HFF-Myc (cell line): ENCODE results near the gene INF2.

ENCODE experiments used
- DNase-seq: peaks from one replicate; pipeline ENCODE4 v3.0.0-alpha.2; 2011; ENCODE audit warnings: low read depth; ENCODE audit errors: extremely low read depth
- H3K4me3 ChIP-seq: replicated peaks from 2 replicates; pipeline ENCODE4 v1.5.1; 2011; ENCODE audit warnings: low read depth, mild to moderate bottlenecking, control low read depth, low read length
- TF ChIP-seq, protein P1 (sequence below): IDR thresholded peaks from 2 replicates; pipeline ENCODE4 v1.5.1; 2012; ENCODE audit warnings: mild to moderate bottlenecking, low read depth, low read length, control low read depth; ENCODE audit errors: missing control alignments

INF2 gene

DNA sequence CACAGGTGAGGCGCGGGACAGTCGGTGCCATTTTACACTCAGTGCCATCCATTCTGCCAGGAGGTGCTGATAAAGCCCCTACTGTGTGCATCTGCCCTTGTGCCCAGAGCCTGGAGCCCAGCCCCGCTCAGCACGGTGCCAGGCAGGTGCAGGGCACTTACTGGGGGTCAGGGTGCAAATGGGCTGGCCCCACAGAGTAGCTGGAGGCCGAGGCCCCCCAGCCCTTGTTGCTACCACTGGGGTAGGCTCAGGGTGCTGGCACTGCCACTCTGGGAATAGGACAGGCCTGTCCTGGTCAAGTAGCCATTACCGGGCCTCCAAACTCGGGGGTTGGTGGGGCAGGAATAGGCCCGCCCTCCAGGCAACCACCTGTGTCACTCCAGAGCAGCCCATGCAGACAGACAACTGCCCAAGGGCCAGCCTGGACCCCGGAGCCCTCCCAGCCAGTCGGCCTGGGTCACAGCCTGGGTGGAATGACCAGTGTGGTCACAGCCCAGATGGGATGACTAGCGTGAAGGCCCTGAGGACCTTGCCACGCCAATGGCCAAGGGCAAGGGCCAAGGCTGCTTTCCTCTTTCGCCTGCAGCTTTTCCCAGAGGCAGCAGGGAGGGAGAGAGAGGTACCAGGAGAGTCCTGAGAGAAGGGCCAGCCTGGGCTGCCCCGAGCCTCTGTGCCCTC, 3.0 kb downstream of the INF2 start:
- DNase-seq, result no peak
- H3K4me3 ChIP-seq, result no peak overlapping the region; the same call in 1 of the 2 replicates
- TF ChIP-seq, protein P1, sequence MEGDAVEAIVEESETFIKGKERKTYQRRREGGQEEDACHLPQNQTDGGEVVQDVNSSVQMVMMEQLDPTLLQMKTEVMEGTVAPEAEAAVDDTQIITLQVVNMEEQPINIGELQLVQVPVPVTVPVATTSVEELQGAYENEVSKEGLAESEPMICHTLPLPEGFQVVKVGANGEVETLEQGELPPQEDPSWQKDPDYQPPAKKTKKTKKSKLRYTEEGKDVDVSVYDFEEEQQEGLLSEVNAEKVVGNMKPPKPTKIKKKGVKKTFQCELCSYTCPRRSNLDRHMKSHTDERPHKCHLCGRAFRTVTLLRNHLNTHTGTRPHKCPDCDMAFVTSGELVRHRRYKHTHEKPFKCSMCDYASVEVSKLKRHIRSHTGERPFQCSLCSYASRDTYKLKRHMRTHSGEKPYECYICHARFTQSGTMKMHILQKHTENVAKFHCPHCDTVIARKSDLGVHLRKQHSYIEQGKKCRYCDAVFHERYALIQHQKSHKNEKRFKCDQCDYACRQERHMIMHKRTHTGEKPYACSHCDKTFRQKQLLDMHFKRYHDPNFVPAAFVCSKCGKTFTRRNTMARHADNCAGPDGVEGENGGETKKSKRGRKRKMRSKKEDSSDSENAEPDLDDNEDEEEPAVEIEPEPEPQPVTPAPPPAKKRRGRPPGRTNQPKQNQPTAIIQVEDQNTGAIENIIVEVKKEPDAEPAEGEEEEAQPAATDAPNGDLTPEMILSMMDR, result no peak

DNA sequence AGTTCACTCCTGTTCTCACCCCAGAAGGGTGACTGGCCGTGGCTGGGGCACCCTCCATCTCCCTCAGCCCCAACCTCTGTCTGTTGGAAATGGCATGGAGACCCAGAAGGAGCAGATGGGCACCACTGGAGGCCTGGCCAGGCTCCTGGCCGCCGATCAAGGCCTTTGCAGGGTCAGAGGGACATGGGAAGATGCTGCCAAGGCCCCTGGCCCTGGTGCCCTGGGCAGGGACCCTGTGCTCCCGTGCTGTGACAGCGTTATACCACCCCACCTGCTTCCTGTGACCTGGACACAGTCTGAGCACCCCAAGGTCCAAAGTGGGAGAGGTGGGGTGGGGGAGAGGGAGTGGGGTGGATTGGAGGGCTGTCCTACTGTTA, 3.5 kb downstream of the INF2 start:
- TF ChIP-seq, protein P1, result no peak
- no peak for DNase-seq
- no peak overlapping the region for H3K4me3 ChIP-seq

DNA sequence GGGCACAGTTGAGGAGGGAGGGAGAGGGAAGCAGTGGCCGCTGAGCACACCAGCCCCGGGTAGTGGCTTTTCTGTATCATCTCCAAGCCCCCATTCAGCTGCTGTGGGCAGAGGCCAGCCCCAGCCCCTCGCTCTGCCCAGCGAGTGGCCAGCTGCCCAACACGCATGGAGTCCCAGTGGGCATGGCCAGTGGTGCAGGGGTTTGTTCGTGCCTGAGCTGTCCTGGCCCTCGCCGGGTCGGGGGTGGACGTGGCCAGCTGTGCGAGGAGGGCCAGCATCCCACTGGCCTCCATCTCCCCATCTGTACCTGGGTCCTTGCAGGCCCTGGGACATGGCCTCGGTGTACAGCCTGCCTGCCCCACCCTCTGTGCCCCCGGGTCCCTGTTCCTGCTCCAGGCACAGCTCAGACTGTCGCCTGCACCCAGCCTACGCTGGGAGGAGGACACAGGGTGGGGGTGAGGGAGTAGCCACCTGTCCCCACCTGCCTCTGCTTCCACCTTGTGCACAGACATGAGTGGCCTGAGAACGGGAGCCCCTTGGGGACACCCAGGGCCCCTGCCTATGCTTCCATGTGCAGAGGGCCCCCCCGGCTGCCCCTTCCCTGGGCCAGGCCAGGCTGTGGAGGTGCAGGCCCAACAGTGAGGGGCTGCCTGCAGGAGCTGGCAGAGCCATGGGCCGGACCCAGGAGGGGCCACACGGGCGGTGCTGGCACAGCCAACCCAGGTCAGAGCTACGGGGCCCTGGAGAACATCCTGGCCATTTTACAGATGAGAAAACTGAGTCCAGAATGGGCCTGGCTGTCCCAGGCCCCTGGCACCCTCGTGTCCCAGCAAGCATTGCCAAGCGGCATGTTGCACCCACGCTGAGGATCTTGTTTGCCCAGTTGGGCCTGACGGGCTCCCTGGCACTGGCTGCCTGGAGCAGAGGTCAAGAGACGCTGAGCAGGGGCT, 4.3 kb downstream of the INF2 start:
- TF ChIP-seq, protein P1, result no peak
- no peak overlapping the region for H3K4me3 ChIP-seq
- no peak for DNase-seq

DNA sequence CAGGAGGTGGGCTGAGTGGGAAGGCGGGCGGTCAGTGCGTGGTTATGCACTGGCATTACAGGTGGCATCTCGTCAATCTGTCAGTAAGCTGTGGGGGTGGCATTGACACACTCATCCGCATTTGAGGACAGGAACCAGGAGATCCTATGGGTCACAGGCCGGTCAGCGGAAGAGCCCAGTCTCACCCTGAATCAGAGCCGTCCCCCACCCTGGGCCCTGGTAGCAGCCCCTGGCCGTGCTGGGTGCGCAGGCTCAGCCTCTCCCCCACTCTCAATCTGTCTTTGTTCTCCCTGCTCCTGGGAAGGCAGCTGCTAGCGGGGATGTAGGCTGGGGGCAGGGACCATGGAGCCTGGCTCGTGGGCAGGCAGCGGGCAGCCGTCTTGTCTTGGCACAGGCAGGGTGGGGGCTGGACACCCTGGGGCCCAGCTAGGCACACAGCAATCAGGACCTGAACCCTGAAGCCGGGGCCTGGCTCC, 5.1 kb downstream of the INF2 start:
- TF ChIP-seq, protein P1, result no peak
- no peak overlapping the region for H3K4me3 ChIP-seq
- no peak for DNase-seq

DNA sequence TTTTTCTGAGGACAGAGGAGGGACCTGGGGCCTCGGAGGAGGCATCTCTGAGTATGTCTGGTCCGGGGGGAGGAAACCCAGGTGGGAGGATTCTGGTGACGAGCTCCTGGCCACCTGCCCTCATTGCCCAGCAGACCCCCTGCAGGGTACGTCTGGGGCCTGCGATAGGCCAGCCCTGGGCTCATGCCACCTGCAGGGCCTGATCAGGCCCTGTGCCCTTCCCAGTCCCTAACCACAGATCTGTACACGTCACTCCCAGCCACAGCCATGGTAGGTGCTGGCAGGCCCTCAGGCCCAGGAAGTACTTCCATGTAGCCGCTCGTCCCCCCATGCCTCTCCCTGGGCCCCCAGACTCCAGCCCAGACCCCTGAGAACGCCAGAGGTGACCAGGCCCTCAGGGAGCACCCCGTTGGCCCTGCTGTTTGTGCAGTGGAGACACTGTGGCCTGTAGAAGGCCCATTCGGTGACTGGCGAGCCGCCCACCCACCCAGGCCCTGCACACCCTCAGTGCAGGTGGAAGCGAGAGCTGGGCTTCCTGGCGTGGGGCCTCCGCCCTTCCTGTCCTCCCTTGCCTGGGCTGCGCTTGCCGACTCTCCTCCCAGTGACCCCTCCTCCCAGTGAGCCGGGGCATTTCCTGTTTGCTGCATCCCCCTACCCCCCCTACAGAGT, 5.7 kb downstream of the INF2 start:
- DNase-seq, result no peak
- TF ChIP-seq, protein P1, result no peak
- H3K4me3 ChIP-seq, result no peak overlapping the region

DNA sequence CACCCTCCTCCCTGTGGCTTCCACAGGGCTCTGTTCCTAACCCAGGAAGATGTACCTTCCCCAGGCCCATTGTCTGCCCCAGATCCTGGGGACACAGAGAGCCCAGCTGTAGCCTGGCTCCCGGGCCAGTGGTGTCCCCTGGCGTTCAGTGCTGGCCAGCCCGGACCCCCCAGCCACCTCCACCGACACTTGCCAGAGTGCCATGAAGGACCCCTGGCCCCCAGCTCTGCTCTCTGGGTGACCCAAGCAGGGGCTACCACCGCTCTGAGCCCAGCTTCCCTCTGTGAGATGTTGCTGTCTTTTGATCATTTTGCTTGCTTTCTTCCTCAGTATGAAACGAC, 6.2 kb downstream of the INF2 start:
- no peak overlapping the region for H3K4me3 ChIP-seq
- DNase-seq, result no peak
- TF ChIP-seq, protein P1, result no peak
